ENCODE data around the gene DNAJC5. TPM values are rescaled to one million over a fixed set of nuclear protein-coding genes. Genes with fewer than 3 reads are reported as not detected.

Gene DNAJC5
- total and polyA plus RNA-seq, 9 of the 15 experiments (the other 6 are each of a cell fraction or from before 2014, with no cell fraction given) = 0.95 to 42.8 (median 23.4) TPM

- in situ Hi-C loops (cut with MboI) = no loop called here
- BruUV-seq (replicated peaks) = no TSS peak
- H3K27me3 ChIP-seq (ENCODE audit: control insufficient read depth in 2 of 2, insufficient read depth in 2 of 2, low read length in 2 of 2) = no peaks in the 10 kb centered on the region
- 0 out of 3 replicates have a peak overlapping the region, but pooled peaks have one; percentile 11 for H3K27ac ChIP-seq (ENCODE audit: extremely low read depth, low read depth, low read length)
- peak overlapping the region; percentile 37; the same call in 1 of the 2 replicates for H2AFZ ChIP-seq (ENCODE audit: low read depth, low read length)
- H3K79me2 ChIP-seq (ENCODE audit: control insufficient read depth, insufficient read depth, low read length) = peaks cover 18% of the 10 kb centered on the region
- H4K20me1 ChIP-seq (replicated peaks; ENCODE audit: control insufficient read depth, insufficient read depth, low read length) = no peaks in the 10 kb centered on the region
- H3K4me1 ChIP-seq (replicated peaks in 1 of 2; ENCODE audit: control insufficient read depth in 2 of 2, insufficient read depth in 2 of 2, low read length in 2 of 2) = peaks cover 30 to 70% of the 10 kb centered on the region in 2 experiments
- CTCF ChIA-PET (ENCODE audit: low intra/inter-chr PET ratio) = no interaction called here
- no peaks in the 10 kb centered on the region for H3K9me3 ChIP-seq (replicated peaks; ENCODE audit: control insufficient read depth, insufficient read depth, low read depth, low read length)
- FAIRE-seq (peak; percentile 40), ATAC-seq (no peak), DNase-seq (ENCODE audit: extremely low read depth in 1 of 4, low spot score in 3 of 4) (no peak)
- H3K4me3 ChIP-seq = no peak overlapping the region
- intact Hi-C loops (cut with micrococcal nuclease) = loop anchor here (5.0 to 10.0 kb wide), 3 partner anchors 75 to 192 kb away; partner anchors contain the start of genes ABHD16B and TPD52L2
- H3K9me1 ChIP-seq (ENCODE audit: control insufficient read depth, insufficient read depth, low read length) = peaks cover 3% of the 10 kb centered on the region
- H3K9ac ChIP-seq (ENCODE audit: insufficient read depth in 1 of 2, low read depth in 2 of 2, low read length in 2 of 2) = peak overlapping the region in 1 of 2 experiments; percentile 71; a peak in 2 of 4 replicates
- peak overlapping the region; percentile 74 for H3K4me2 ChIP-seq (ENCODE audit: insufficient read depth, low read length)
- WGBS (ENCODE audit: insufficient coverage, low coverage, missing lambda C conversion rate) = 76% methylated on average over 11 of the region's 18 CpGs
- peaks cover 11% of the 10 kb centered on the region; the same call in 1 of the 3 replicates for H3K36me3 ChIP-seq (ENCODE audit: control insufficient read depth, insufficient read depth, low read length)
- TF ChIP-seq XRCC5 (IDR thresholded peaks at IDR 0.05; ENCODE audit: low read depth, low read length) = no peak
- no peak for TF ChIP-seq IRF9 (tag; IDR thresholded peaks at IDR 0.05)
- TF ChIP-seq SMARCB1 (IDR thresholded peaks at IDR 0.05; ENCODE audit: insufficient read length, low read depth) = no peak
- TF ChIP-seq EGR1 (conservative IDR thresholded peaks at IDR 0.05) = 0 out of 2 replicates have a peak, but pooled peaks have one; percentile 46
- POLR2A ChIA-PET = interaction anchor here (0.6 kb wide), 2 partner anchors 8 to 83 kb away, joined by 3 read pairs; no protein-coding TSS in a partner anchor
Observed at GRCh38 chr20:63976980-63977738, 82.2 kb downstream of the DNAJC5 start.
